Activated CD4-positive, alpha-beta T cell treated with anti-CD3 and anti-CD28 coated beads, Interleukin-2, amount 10 ng/mL, durations not matched to agents 7 days and 5 days (primary cell): ENCODE results near the gene HNF1B. TPM values are rescaled to one million over a fixed set of nuclear protein-coding genes. Genes with fewer than 3 reads are reported as not detected.
"Not testable (repeated sequence)": the region's sequence is repeated elsewhere in the genome, so short reads cannot be mapped to it uniquely, and the experiment has no call there.

ENCODE experiments used
- CTCF ChIA-PET: fragments of 350-600 bp; sonication (Branson Sonifier 250); formaldehyde crosslinking; loops from one replicate; lab custom pipeline; 2021; ENCODE audit warnings: antibody characterized with exemption; lab: Charles Lee
- POLR2A ChIA-PET: fragments of 350-600 bp; sonication (Branson Sonifier 250); formaldehyde crosslinking; loops from one replicate; lab custom pipeline; 2021; ENCODE audit warnings: antibody characterized with exemption; lab: Charles Lee
- DNase-seq: peaks from one replicate; pipeline ENCODE4 v3.0.0-alpha.2; 2020
- H3K27ac Mint-ChIP-seq: one replicate; pipeline ENCODE4 v1.8.0; 2021; ENCODE audit warnings: mild to moderate bottlenecking, moderate library complexity, mixed read lengths
- H3K27me3 Mint-ChIP-seq: one replicate; pipeline ENCODE4 v1.8.0; 2021; ENCODE audit warnings: mixed read lengths
- H3K36me3 Mint-ChIP-seq: one replicate; pipeline ENCODE4 v1.8.0; 2021; ENCODE audit warnings: low read depth, mixed read lengths
- H3K4me1 Mint-ChIP-seq: one replicate; pipeline ENCODE4 v1.8.0; 2021; ENCODE audit warnings: mixed read lengths
- H3K4me3 Mint-ChIP-seq: one replicate; pipeline ENCODE4 v1.8.0; 2021; ENCODE audit warnings: mild to moderate bottlenecking, moderate library complexity, mixed read lengths
- H3K9me3 Mint-ChIP-seq: one replicate; pipeline ENCODE4 v1.8.0; 2021; ENCODE audit warnings: mixed read lengths
- total RNA-seq, 2 experiments: library from RNA; stranded (reverse); gene quantifications; one replicate each; pipeline ENCODE4 v1.2.3, GENCODE V29; 2021

Gene HNF1B
- under 1 TPM in 1 of 2 experiments, not detected in 1; 0.08 TPM for total RNA-seq

- no peak for DNase-seq
- no peak within 1 kb of the TSS for H3K27ac Mint-ChIP-seq
- ChIA-PET CTCF (interaction anchor here (0.7 to 1.2 kb wide), 3 partner anchors 9 to 84 kb away, joined by 3 read pairs; no protein-coding TSS in a partner anchor), POLR2A (no interaction called here)
- peaks cover 22% of the 10 kb centered on the region for H3K4me1 Mint-ChIP-seq
- no peak within 1 kb of the TSS for H3K4me3 Mint-ChIP-seq
- peaks cover 81% of the 10 kb centered on the region for H3K27me3 Mint-ChIP-seq
- no peaks in the 10 kb centered on the region for H3K36me3 Mint-ChIP-seq
- H3K9me3 Mint-ChIP-seq, result no peaks in the 10 kb centered on the region
Observed at GRCh38 chr17:37744961-37745800, at the start of gene HNF1B. Gene HNF1B (minus strand): TSS chr17:37745059. CDS start chr17:37744884, 175 bp downstream.

GRCh38 chr17:37792787-37793186 lies 47.9 kb upstream of the HNF1B start:
- ChIA-PET CTCF (interaction anchor here (0.7 to 2.1 kb wide), 4 partner anchors 13 to 419 kb away, joined by 3 to 7 read pairs (median 5); no protein-coding TSS in a partner anchor), POLR2A (no interaction called here)
- Mint-ChIP-seq H3K36me3 (no peaks in the 10 kb centered on the region), H3K9me3 (no peaks in the 10 kb centered on the region), H3K27ac (no peak overlapping the region), H3K4me1 (peaks cover 2% of the 10 kb centered on the region), H3K4me3 (no peak overlapping the region), H3K27me3 (peaks cover 33% of the 10 kb centered on the region)
- no peak for DNase-seq

- POLR2A ChIA-PET, result interaction anchor here (0.6 kb wide), 1 partner anchor 13 kb away, joined by 8 read pairs; no protein-coding TSS in a partner anchor
- Mint-ChIP-seq H3K36me3 (no peaks in the 10 kb centered on the region), H3K9me3 (no peaks in the 10 kb centered on the region), H3K27ac (no peak overlapping the region), H3K4me3 (no peak overlapping the region), H3K27me3 (peaks cover 36% of the 10 kb centered on the region), H3K4me1 (peaks cover 2% of the 10 kb centered on the region)
- CTCF ChIA-PET, result interaction anchor here (0.5 to 2.1 kb wide), 10 partner anchors 8 to 418 kb away, joined by 3 to 7 read pairs (median 4); no protein-coding TSS in a partner anchor
- DNase-seq, result peak; percentile 79
Observed at GRCh38 chr17:37791447-37792399, 46.9 kb upstream of the HNF1B start.

- Mint-ChIP-seq H3K27me3 (peaks cover 45% of the 10 kb centered on the region), H3K4me3 (no peak overlapping the region), H3K27ac (no peak overlapping the region), H3K36me3 (no peaks in the 10 kb centered on the region), H3K9me3 (no peaks in the 10 kb centered on the region), H3K4me1 (peaks cover 2% of the 10 kb centered on the region)
- no peak for DNase-seq
- ChIA-PET CTCF (interaction anchor here (1.8 kb wide), 1 partner anchor 89 kb away, joined by 4 read pairs; no protein-coding TSS in a partner anchor), POLR2A (no interaction called here)
Observed at GRCh38 chr17:37789771-37790541, 45.1 kb upstream of the HNF1B start.

GRCh38 chr17:37789021-37789565 lies 44.2 kb upstream of the HNF1B start:
- Mint-ChIP-seq H3K4me1 (peaks cover 2% of the 10 kb centered on the region), H3K9me3 (no peaks in the 10 kb centered on the region), H3K27me3 (peaks cover 51% of the 10 kb centered on the region), H3K27ac (no peak overlapping the region), H3K36me3 (no peaks in the 10 kb centered on the region), H3K4me3 (no peak overlapping the region)
- CTCF ChIA-PET, result no interaction called here
- POLR2A ChIA-PET, result no interaction called here
- DNase-seq, result no peak

- peaks cover 53% of the 10 kb centered on the region for H3K27me3 Mint-ChIP-seq
- peaks cover 2% of the 10 kb centered on the region for H3K4me1 Mint-ChIP-seq
- H3K27ac Mint-ChIP-seq, result no peak overlapping the region
- DNase-seq, result no peak
- no peak overlapping the region for H3K4me3 Mint-ChIP-seq
- no peaks in the 10 kb centered on the region for H3K36me3 Mint-ChIP-seq
- ChIA-PET CTCF (no interaction called here), POLR2A (no interaction called here)
- H3K9me3 Mint-ChIP-seq, result no peaks in the 10 kb centered on the region
Observed at GRCh38 chr17:37788526-37788925, 43.7 kb upstream of the HNF1B start.

GRCh38 chr17:37787055-37787757 lies 42.3 kb upstream of the HNF1B start:
- CTCF ChIA-PET, result interaction anchor here (0.6 kb wide), 1 partner anchor 193 kb away, joined by 4 read pairs; no protein-coding TSS in a partner anchor
- no peak for DNase-seq
- no peak overlapping the region for H3K27ac Mint-ChIP-seq
- peaks cover 2% of the 10 kb centered on the region for H3K4me1 Mint-ChIP-seq
- POLR2A ChIA-PET, result no interaction called here
- peaks cover 64% of the 10 kb centered on the region for H3K27me3 Mint-ChIP-seq
- H3K9me3 Mint-ChIP-seq, result no peaks in the 10 kb centered on the region
- no peak overlapping the region for H3K4me3 Mint-ChIP-seq
- H3K36me3 Mint-ChIP-seq, result no peaks in the 10 kb centered on the region

- no peak for DNase-seq
- Mint-ChIP-seq H3K36me3 (no peaks in the 10 kb centered on the region), H3K4me1 (peaks cover 2% of the 10 kb centered on the region), H3K9me3 (no peaks in the 10 kb centered on the region), H3K27ac (no peak overlapping the region), H3K4me3 (no peak overlapping the region), H3K27me3 (peaks cover 64% of the 10 kb centered on the region)
- POLR2A ChIA-PET, result no interaction called here
- CTCF ChIA-PET, result no interaction called here
Observed at GRCh38 chr17:37786481-37786880, 41.6 kb upstream of the HNF1B start.

- peaks cover 67% of the 10 kb centered on the region for H3K27me3 Mint-ChIP-seq
- CTCF ChIA-PET, result interaction anchor here (0.8 to 2.5 kb wide), 2 partner anchors 9 to 12 kb away, joined by 3 to 7 read pairs; no protein-coding TSS in a partner anchor
- DNase-seq, H3K27ac Mint-ChIP-seq, H3K36me3 Mint-ChIP-seq, H3K4me3 Mint-ChIP-seq, H3K4me1 Mint-ChIP-seq, H3K9me3 Mint-ChIP-seq, POLR2A ChIA-PET: not testable (repeated sequence)
Observed at GRCh38 chr17:37782460-37782859, 37.6 kb upstream of the HNF1B start.

- Mint-ChIP-seq H3K27ac (no peak overlapping the region), H3K9me3 (no peaks in the 10 kb centered on the region), H3K36me3 (no peaks in the 10 kb centered on the region), H3K4me3 (no peak overlapping the region), H3K27me3 (peaks cover 60% of the 10 kb centered on the region), H3K4me1 (peaks cover 4% of the 10 kb centered on the region)
- ChIA-PET CTCF (interaction anchor here (2.5 kb wide), 1 partner anchor 11 kb away, joined by 7 read pairs; no protein-coding TSS in a partner anchor), POLR2A (no interaction called here)
- no peak for DNase-seq
Observed at GRCh38 chr17:37781451-37781850, 36.6 kb upstream of the HNF1B start.

GRCh38 chr17:37779554-37779953 lies 34.7 kb upstream of the HNF1B start:
- H3K36me3 Mint-ChIP-seq, result no peaks in the 10 kb centered on the region
- H3K27me3 Mint-ChIP-seq, result peaks cover 49% of the 10 kb centered on the region
- peaks cover 17% of the 10 kb centered on the region for H3K4me1 Mint-ChIP-seq
- H3K9me3 Mint-ChIP-seq, result no peaks in the 10 kb centered on the region
- ChIA-PET CTCF (interaction anchor here (0.6 to 2.0 kb wide), 2 partner anchors 12 to 70 kb away, joined by 3 to 6 read pairs; no protein-coding TSS in a partner anchor), POLR2A (no interaction called here)
- H3K27ac Mint-ChIP-seq, result no peak overlapping the region
- no peak for DNase-seq
- H3K4me3 Mint-ChIP-seq, result no peak overlapping the region
